Keratinocyte (primary cell): ENCODE data around the gene HELZ. TPM values are rescaled to one million over a fixed set of nuclear protein-coding genes. Genes with fewer than 3 reads are reported as not detected.

Source experiments
- DNase-seq: peaks from one replicate; pipeline ENCODE4 v3.0.0-alpha.2; 2011; ENCODE audit warnings: low read depth, missing footprints, low spot score
- FAIRE-seq: peaks from 2 replicates; lab custom pipeline; 2011; peaks lifted over from hg19 to GRCh38; lab: Jason Lieb, UNC
- H2AFZ ChIP-seq: 2 replicates; pipeline ENCODE4 v1.6.0; 2012; ENCODE audit warnings: low read length, control low read depth, inconsistent platforms; ENCODE audit not compliant: control insufficient read depth
- H3K27ac ChIP-seq: 2 replicates; pipeline ENCODE4 v1.5.1; 2011; ENCODE audit warnings: low read length; ENCODE audit not compliant: control insufficient read depth, insufficient read depth
- H3K27me3 ChIP-seq: 3 replicates; pipeline ENCODE4 v1.6.0; 2011; ENCODE audit warnings: low read length; ENCODE audit not compliant: control insufficient read depth, insufficient read depth; ENCODE audit errors: extremely low read depth
- H3K36me3 ChIP-seq, 2 experiments: 2 replicates in 1 of 2; 3 replicates in 1 of 2; pipeline ENCODE4 v1.5.1; 2011; ENCODE audit warnings: low read length in 2 of 2, mild to moderate bottlenecking in 1 of 2; ENCODE audit not compliant: control insufficient read depth in 2 of 2, insufficient read depth in 2 of 2; ENCODE audit errors: extremely low read depth in 1 of 2
- H3K4me1 ChIP-seq: 3 replicates; pipeline ENCODE4 v1.5.1; 2011; ENCODE audit warnings: low read length; ENCODE audit not compliant: control insufficient read depth, insufficient read depth; ENCODE audit errors: extremely low read depth
- H3K4me2 ChIP-seq: 3 replicates; pipeline ENCODE4 v1.6.0; 2011; ENCODE audit warnings: low read depth, low read length; ENCODE audit not compliant: control insufficient read depth, insufficient read depth; ENCODE audit errors: extremely low read depth
- H3K4me3 ChIP-seq, 3 experiments: fragments of 200-600 bp in 1 of 3; sonication (generic) in 1 of 3; 2 replicates in 2 of 3; 3 replicates in 1 of 3; pipeline ENCODE4 v1.5.1; 2011 to 2016; ENCODE audit warnings: low read length in 3 of 3, mild to moderate bottlenecking in 3 of 3, control low read depth in 2 of 3, inconsistent platforms in 1 of 3, low read depth in 1 of 3, mixed read lengths in 1 of 3, mixed run types in 1 of 3, moderate library complexity in 1 of 3; ENCODE audit not compliant: control insufficient read depth in 2 of 3, insufficient read depth in 2 of 3; ENCODE audit errors: extremely low read depth in 1 of 3
- H3K79me2 ChIP-seq: 2 replicates; pipeline ENCODE4 v1.6.0; 2012; ENCODE audit warnings: low read length; ENCODE audit not compliant: control insufficient read depth, insufficient read depth
- H3K9ac ChIP-seq: 3 replicates; pipeline ENCODE4 v1.6.0; 2011; ENCODE audit warnings: low read length; ENCODE audit not compliant: control insufficient read depth, insufficient read depth; ENCODE audit errors: extremely low read depth
- H3K9me1 ChIP-seq: 3 replicates; pipeline ENCODE4 v1.6.0; 2011; ENCODE audit warnings: low read length; ENCODE audit not compliant: control insufficient read depth, insufficient read depth; ENCODE audit errors: extremely low read depth
- H3K9me3 ChIP-seq: 2 replicates; pipeline ENCODE4 v1.5.1; 2012; ENCODE audit warnings: low read depth, low read length; ENCODE audit not compliant: control insufficient read depth
- H4K20me1 ChIP-seq: 3 replicates; pipeline ENCODE4 v1.6.0; 2011; ENCODE audit warnings: low read length; ENCODE audit not compliant: control insufficient read depth, insufficient read depth; ENCODE audit errors: extremely low read depth
- CTCF ChIP-seq, 3 experiments: IDR thresholded peaks in 1 of 3; conservative IDR thresholded peaks in 1 of 3; optimal IDR thresholded peaks in 1 of 3; 2 replicates in 2 of 3; 3 replicates in 1 of 3; pipeline versions ENCODE3 to v1.5.1; 2011; ENCODE audit warnings: low read length in 3 of 3, mild to moderate bottlenecking in 3 of 3, moderate library complexity in 2 of 3, control low read depth in 1 of 3, inconsistent platforms in 1 of 3; ENCODE audit not compliant: insufficient read depth in 2 of 3; ENCODE audit errors: extremely low read depth in 1 of 3
- EZH2 ChIP-seq: IDR thresholded peaks from one replicate; pipeline ENCODE4 v1.6.1; 2012; ENCODE audit warnings: inconsistent platforms, mild to moderate bottlenecking, low read length, moderate library complexity
- dilution Hi-C: fragments of 300-500 bp; cut with MboI; formaldehyde crosslinking; loops from one replicate; pipeline ENCODE4 v1.7.0; 2020; ENCODE audit warnings: low sequenced_read_pairs; ENCODE audit not compliant: extremely low pct_ligation_motif_present
- polyA plus RNA-seq, 5 experiments: library from polyadenylated mRNA; depleted of rRNA in 3 of 5; stranded (reverse) in 3 of 5; stranded (forward) in 1 of 5; unstranded in 1 of 5; fragments of >200 nt; gene quantifications; 1 replicate in 1 of 5; 2 replicates in 3 of 5; 3 replicates in 1 of 5; pipeline versions ENCODE4 v1.2.1 to v1.2.3, GENCODE V29; 2011 to 2012; ENCODE audit warnings: missing spikeins in 2 of 5, low read depth in 1 of 5, low replicate concordance in 1 of 5

Gene HELZ
- polyA plus RNA-seq, 1 donor (not counting 4 experiments of a cell fraction or from before 2014, with no cell fraction given), result 18.2 TPM

GRCh38 chr17:67160791-67161190 is 84.2 kb downstream of the HELZ start:
- peaks cover 8 to 11% of the 10 kb centered on the region in 2 experiments for H3K36me3 ChIP-seq
- no peaks in the 10 kb centered on the region for H4K20me1 ChIP-seq
- peaks cover 6% of the 10 kb centered on the region for H3K4me1 ChIP-seq
- DNase-seq (no peak), FAIRE-seq (no peak)
- no peak for TF ChIP-seq CTCF (optimal IDR thresholded peaks at IDR 0.05 in 1 of 3, IDR thresholded peaks at IDR 0.05 in 1 of 3, conservative IDR thresholded peaks at IDR 0.05 in 1 of 3; ENCODE audit: extremely low read depth in 1 of 3, insufficient read depth in 2 of 3, low read length in 3 of 3)
- no peak for TF ChIP-seq EZH2
- H2AFZ ChIP-seq, result no peak overlapping the region
- H3K9ac ChIP-seq, result no peak overlapping the region
- H3K4me2 ChIP-seq, result no peak overlapping the region
- no peaks in the 10 kb centered on the region for H3K27me3 ChIP-seq
- H3K27ac ChIP-seq, result no peak overlapping the region
- H3K79me2 ChIP-seq, result no peaks in the 10 kb centered on the region
- no peaks in the 10 kb centered on the region for H3K9me3 ChIP-seq
- no peak overlapping the region for H3K4me3 ChIP-seq
- dilution Hi-C loops, result no loop called here
- H3K9me1 ChIP-seq, result no peaks in the 10 kb centered on the region

- H3K79me2 ChIP-seq, result no peaks in the 10 kb centered on the region
- H3K27ac ChIP-seq, result no peak overlapping the region
- no peaks in the 10 kb centered on the region for H4K20me1 ChIP-seq
- H3K9me1 ChIP-seq, result no peaks in the 10 kb centered on the region
- dilution Hi-C loops, result no loop called here
- H3K4me3 ChIP-seq, result no peak overlapping the region
- H3K36me3 ChIP-seq, result peaks cover 3 to 5% of the 10 kb centered on the region in 2 experiments
- no peak overlapping the region for H3K4me2 ChIP-seq
- H3K27me3 ChIP-seq, result no peaks in the 10 kb centered on the region
- H3K9me3 ChIP-seq, result no peaks in the 10 kb centered on the region
- H2AFZ ChIP-seq, result no peak overlapping the region
- TF ChIP-seq EZH2 (no peak), CTCF (optimal IDR thresholded peaks at IDR 0.05 in 1 of 3, IDR thresholded peaks at IDR 0.05 in 1 of 3, conservative IDR thresholded peaks at IDR 0.05 in 1 of 3; ENCODE audit: extremely low read depth in 1 of 3, insufficient read depth in 2 of 3, low read length in 3 of 3) (peak; percentile 17 to 63 (median 30))
- no peak for DNase-seq
- no peak for FAIRE-seq
- H3K9ac ChIP-seq, result no peak overlapping the region
- peaks cover 6% of the 10 kb centered on the region for H3K4me1 ChIP-seq
Measured at GRCh38 chr17:67157732-67158639, 87.0 kb downstream of the HELZ start.
